Measurements from ENCODE around the gene CHCHD6. TPM values are rescaled to one million over a fixed set of nuclear protein-coding genes. Genes with fewer than 3 reads are reported as not detected.

The CHCHD6 gene
- total and polyA plus RNA-seq, 2 of the 4 experiments (the other 2 are of a cell fraction): 18.8 to 28.9 TPM

- ChIA-PET CTCF (no interaction called here), POLR2A (ENCODE audit: unreplicated experiment) (no interaction called here)
- no peak overlapping the region for H4K5ac ChIP-seq (ENCODE audit: low read depth, low read length)
- H4K91ac ChIP-seq (ENCODE audit: insufficient read depth, low read depth, low read length): no peak overlapping the region
- H3K4me2 ChIP-seq (ENCODE audit: low read depth, low read length): no peak overlapping the region
- peaks cover 9% of the 10 kb centered on the region for H3K9me3 ChIP-seq (ENCODE audit: control insufficient read depth, insufficient read depth, low read length)
- H3K36me3 ChIP-seq (ENCODE audit: control insufficient read depth, insufficient read depth, low read length): no peaks in the 10 kb centered on the region
- H3K14ac ChIP-seq (replicated peaks; ENCODE audit: low read depth, low read length): no peak overlapping the region
- H3K23ac ChIP-seq (ENCODE audit: low read depth, low read length): no peak overlapping the region
- intact Hi-C loops (cut with micrococcal nuclease) (no loop called here), in situ Hi-C loops (cut with MboI; ENCODE audit: low sequenced_read_pairs) (no loop called here), dilution Hi-C loops (cut with HindIII; ENCODE audit: low sequenced_read_pairs, unreplicated experiment) (no loop called here)
- H3K9ac ChIP-seq (ENCODE audit: low read depth, low read length): no peak overlapping the region
- H3K4ac ChIP-seq (ENCODE audit: low read depth, low read length): no peak overlapping the region
- H3K9me1 ChIP-seq (ENCODE audit: insufficient read depth, low read length): peaks cover 5% of the 10 kb centered on the region; the same call in 1 of the 2 replicates
- no peaks in the 10 kb centered on the region for H4K20me1 ChIP-seq (ENCODE audit: insufficient read depth, low read length)
- peaks cover 3% of the 10 kb centered on the region for H3K4me1 ChIP-seq (ENCODE audit: control insufficient read depth, insufficient read depth, low read length)
- no peak overlapping the region for H2BK5ac ChIP-seq (ENCODE audit: low read depth, low read length, poor library complexity, severe bottlenecking)
- 74% methylated on average over 4 of the region's 7 CpGs; no CpG with 5 or more reads in 1 of the 2 experiments for WGBS, 2 experiments (ENCODE audit: extremely low coverage in 2 of 2, insufficient read length in 1 of 2)
- no peak overlapping the region for H3K4me3 ChIP-seq (ENCODE audit: insufficient read depth, low read depth, low read length)
- no peak overlapping the region for H2BK120ac ChIP-seq (ENCODE audit: low read depth, low read length)
- no peak overlapping the region for H3K56ac ChIP-seq (ENCODE audit: extremely low read depth, insufficient read depth, low read length)
- H3K27ac ChIP-seq (ENCODE audit: insufficient read depth, low read length): no peak overlapping the region
- H3K18ac ChIP-seq (ENCODE audit: low read depth, low read length): no peak overlapping the region
- no TSS peak for BruUV-seq (replicated peaks)
- H2AK5ac ChIP-seq (ENCODE audit: low read depth, low read length): no peak overlapping the region
- no peak overlapping the region for H4K8ac ChIP-seq (ENCODE audit: low read depth in 2 of 2, low read length in 2 of 2)
- H3K79me1 ChIP-seq (ENCODE audit: low read depth in 1 of 2, low read length in 2 of 2): no peaks in the 10 kb centered on the region
- no peak overlapping the region for H2BK15ac ChIP-seq (ENCODE audit: low read depth, low read length)
- no peaks in the 10 kb centered on the region; the same call in 1 of the 2 replicates for H3K27me3 ChIP-seq (ENCODE audit: control insufficient read depth, insufficient read depth, low read length)
- no peak overlapping the region for H2BK20ac ChIP-seq (ENCODE audit: low read depth, low read length)
- no peak overlapping the region for H2AFZ ChIP-seq (replicated peaks; ENCODE audit: low read length, poor library complexity)
- H2AK9ac ChIP-seq (replicated peaks; ENCODE audit: low read depth, low read length, poor library complexity): no peak overlapping the region
- no peak for TF ChIP-seq CTCF (conservative IDR thresholded peaks at IDR 0.05; ENCODE audit: low read depth, low read length)
- no peak for TF ChIP-seq RFX5 (IDR thresholded peaks at IDR 0.05; ENCODE audit: low read depth, low read length)
- TF ChIP-seq MXI1 (IDR thresholded peaks at IDR 0.05; ENCODE audit: borderline replicate concordance, low read depth, low read length): no peak
- TF ChIP-seq POLR2A (IDR thresholded peaks at IDR 0.05; ENCODE audit: low read depth, low read length): no peak
- TF ChIP-seq SMC3 (IDR thresholded peaks at IDR 0.05; ENCODE audit: low read depth, low read length): no peak
- TF ChIP-seq NFE2L2 (IDR thresholded peaks at IDR 0.05; ENCODE audit: low read depth, low read length): no peak
- TF ChIP-seq MAFK (IDR thresholded peaks at IDR 0.05; ENCODE audit: low read depth, low read length): no peak
- TF ChIP-seq RAD21 (IDR thresholded peaks at IDR 0.05; ENCODE audit: low read length): no peak
- no peak for TF ChIP-seq MAZ (IDR thresholded peaks at IDR 0.05; ENCODE audit: borderline replicate concordance, low read depth, low read length)
- no peak for TF ChIP-seq FOS (IDR thresholded peaks at IDR 0.05; ENCODE audit: low read depth, low read length)
- TF ChIP-seq USF2 (IDR thresholded peaks at IDR 0.05; ENCODE audit: low read depth, low read length): no peak
- no peak for TF ChIP-seq BHLHE40 (IDR thresholded peaks at IDR 0.05; ENCODE audit: low read depth, low read length)
- no peak for TF ChIP-seq RCOR1 (IDR thresholded peaks at IDR 0.05; ENCODE audit: insufficient replicate concordance, low read length)
- no peak for TF ChIP-seq CEBPB (IDR thresholded peaks at IDR 0.05; ENCODE audit: low read depth, low read length)
- no peak for ATAC-seq (ENCODE audit: low read depth)
- DNase-seq: no peak
These were observed 272.9 kb downstream of the CHCHD6 start for GRCh38 chr3:126976906-126977305.

Data from IMR-90 (cell line).